Neural progenitor cell (in vitro differentiated cells): Measurements from ENCODE around the gene TPCN2. TPM values are rescaled to one million over a fixed set of nuclear protein-coding genes. Genes with fewer than 3 reads are reported as not detected.

Experiments
- DNase-seq: peaks from one replicate; pipeline ENCODE4 v3.0.0-alpha.2; 2016; ENCODE audit warnings: low spot score
- H2AFZ ChIP-seq: fragments of 200-600 bp; sonication (generic); replicated peaks from 2 replicates; pipeline ENCODE4 v1.6.1; 2016; ENCODE audit warnings: antibody characterized with exemption
- H3F3A ChIP-seq: fragments of 200-600 bp; sonication (generic); 2 replicates; pipeline ENCODE4 v1.6.1; 2016; ENCODE audit warnings: antibody characterized with exemption, low read depth
- H3K27ac ChIP-seq: fragments of 200-600 bp; sonication (generic); 2 replicates; pipeline ENCODE4 v1.5.1; 2016; ENCODE audit warnings: mild to moderate bottlenecking
- H3K27me3 ChIP-seq: fragments of 200-600 bp; sonication (generic); 2 replicates; pipeline ENCODE4 v1.6.1; 2016; ENCODE audit warnings: mild to moderate bottlenecking, moderate library complexity
- H3K36me3 ChIP-seq: fragments of 200-600 bp; sonication (generic); 2 replicates; pipeline ENCODE4 v1.5.1; 2016
- H3K4me1 ChIP-seq: fragments of 200-600 bp; sonication (generic); 2 replicates; pipeline ENCODE4 v1.6.1; 2016; ENCODE audit warnings: mixed run types
- H3K4me2 ChIP-seq: fragments of 200-600 bp; sonication (generic); 2 replicates; pipeline ENCODE4 v1.6.1; 2016
- H3K4me3 ChIP-seq: fragments of 200-600 bp; sonication (generic); 2 replicates; pipeline ENCODE4 v1.5.1; 2016
- H3K79me2 ChIP-seq: fragments of 200-600 bp; sonication (generic); 2 replicates; pipeline ENCODE4 v1.6.1; 2016; ENCODE audit warnings: low read depth
- H3K9ac ChIP-seq: fragments of 200-600 bp; sonication (generic); 2 replicates; pipeline ENCODE4 v1.6.1; 2016
- H3K9me3 ChIP-seq: fragments of 200-600 bp; sonication (generic); 2 replicates; pipeline ENCODE4 v1.5.1; 2016; ENCODE audit warnings: low read depth
- H4K20me1 ChIP-seq: fragments of 200-600 bp; sonication (generic); 2 replicates; pipeline ENCODE4 v1.6.1; 2016; ENCODE audit warnings: low read depth
- H3K27ac Mint-ChIP-seq: 3 replicates; pipeline ENCODE4 v1.8.0; 2021; ENCODE audit warnings: mixed read lengths
- H3K27me3 Mint-ChIP-seq: 2 replicates; pipeline ENCODE4 v1.8.0; 2022; ENCODE audit warnings: low read depth, mild to moderate bottlenecking, inconsistent platforms, moderate library complexity, mixed read lengths; ENCODE audit not compliant: insufficient read depth
- H3K36me3 Mint-ChIP-seq: 3 replicates; pipeline ENCODE4 v1.8.0; 2021; ENCODE audit warnings: mixed read lengths
- H3K4me1 Mint-ChIP-seq: 3 replicates; pipeline ENCODE4 v1.8.0; 2021; ENCODE audit warnings: mixed read lengths
- H3K4me3 Mint-ChIP-seq: 3 replicates; pipeline ENCODE4 v1.8.0; 2021; ENCODE audit warnings: mild to moderate bottlenecking, moderate library complexity, mixed read lengths
- H3K9me3 Mint-ChIP-seq: 3 replicates; pipeline ENCODE4 v1.8.0; 2020; ENCODE audit warnings: mixed read lengths
- EZH2 ChIP-seq: fragments of 200-600 bp; sonication (generic); IDR thresholded peaks from 2 replicates; pipeline ENCODE4 v1.6.1; 2017; ENCODE audit warnings: antibody characterized with exemption, mild to moderate bottlenecking, moderate library complexity
- EZH2phosphoT487 ChIP-seq: fragments of 200-600 bp; sonication (generic); IDR thresholded peaks from 2 replicates; pipeline ENCODE4 v1.6.1; 2017; ENCODE audit warnings: antibody characterized with exemption
- total RNA-seq: library from RNA; depleted of rRNA; stranded (reverse); fragments of >200 nt; gene quantifications from 2 replicates; pipeline ENCODE4 v1.2.3, GENCODE V29; 2015; ENCODE audit warnings: low replicate concordance
- TF ChIP-seq, protein P1 (sequence below): fragments of 200-600 bp; sonication (generic); IDR thresholded peaks from 2 replicates; pipeline ENCODE4 v1.5.1; 2017; ENCODE audit warnings: antibody characterized with exemption, mild to moderate bottlenecking

Gene TPCN2
- total RNA-seq, 1 donor from 2014 or later, result 7.2 TPM

DNA sequence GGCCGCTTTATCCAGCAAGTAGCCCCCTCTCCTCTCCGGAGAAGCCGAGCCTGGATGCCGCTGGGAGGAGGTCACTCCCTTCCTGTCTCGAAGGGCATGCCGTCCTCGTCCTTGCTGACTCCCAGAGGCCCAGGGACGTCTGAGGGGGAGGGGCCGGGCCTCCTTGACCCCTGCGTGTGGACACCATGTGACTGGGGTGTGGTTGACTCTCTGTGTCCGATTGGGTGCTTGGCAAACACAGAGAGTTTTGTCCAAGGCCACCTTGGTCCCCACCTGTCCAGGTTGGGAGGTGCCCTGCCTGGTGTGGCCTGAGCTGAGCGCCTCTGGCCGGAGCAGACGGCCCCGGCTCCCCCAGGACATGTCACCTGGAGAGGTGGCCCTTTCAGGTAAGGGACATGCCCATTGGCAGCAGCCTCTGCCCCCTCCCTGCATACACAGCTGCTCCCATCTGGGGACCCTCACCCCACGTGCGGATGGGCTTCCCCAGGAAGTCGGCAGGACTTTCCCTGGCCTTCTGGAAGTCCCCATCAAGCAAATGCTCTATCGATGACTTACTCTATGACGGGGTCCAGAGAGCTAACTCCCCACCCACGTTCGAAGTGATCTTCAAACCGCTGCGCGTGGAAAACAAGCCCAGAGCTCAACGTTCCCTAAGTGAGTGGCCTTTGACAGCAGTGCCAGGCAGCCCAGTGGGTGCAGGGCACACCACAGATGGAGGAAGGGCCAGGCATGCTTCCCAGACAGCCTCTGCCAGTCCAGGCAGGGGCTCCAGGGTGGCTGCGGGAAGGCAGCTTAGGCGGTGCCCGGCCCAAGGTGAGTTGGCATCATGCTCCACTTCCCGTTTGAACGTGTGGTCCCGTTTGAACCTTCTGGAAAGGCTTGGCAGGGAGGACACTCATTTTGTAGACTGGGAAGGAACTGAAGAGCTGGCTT lies 106.8 kb downstream of the TPCN2 start, which contains the start of gene SMIM38:
Gene SMIM38 (plus strand): TSS at position 634 of the 933 bp plus-strand sequence. CDS start 1,912 bp downstream, outside the sequence.
- Mint-ChIP-seq H3K4me1 (peaks cover 40% of the 10 kb centered on the region), H3K4me3 (peak within 1 kb of the TSS; percentile 28), H3K9me3 (peaks cover 10% of the 10 kb centered on the region), H3K27ac (peak within 1 kb of the TSS; percentile 82), H3K27me3 (peaks cover 3% of the 10 kb centered on the region), H3K36me3 (peaks cover 4% of the 10 kb centered on the region)
- Histone ChIP-seq H2AFZ (no peak within 1 kb of the TSS), H3K36me3 (no peaks in the 10 kb centered on the region), H3K4me2 (peak within 1 kb of the TSS; percentile 46), H3K27ac (no peak within 1 kb of the TSS), H3K4me3 (no peak within 1 kb of the TSS), H3K79me2 (no peaks in the 10 kb centered on the region), H3F3A (peaks cover 19% of the 10 kb centered on the region), H3K9me3 (no peaks in the 10 kb centered on the region), H3K27me3 (no peaks in the 10 kb centered on the region), H3K4me1 (peaks cover 45% of the 10 kb centered on the region), H3K9ac (no peak within 1 kb of the TSS), H4K20me1 (no peaks in the 10 kb centered on the region)
- no peak for DNase-seq
- TF ChIP-seq, protein P1, sequence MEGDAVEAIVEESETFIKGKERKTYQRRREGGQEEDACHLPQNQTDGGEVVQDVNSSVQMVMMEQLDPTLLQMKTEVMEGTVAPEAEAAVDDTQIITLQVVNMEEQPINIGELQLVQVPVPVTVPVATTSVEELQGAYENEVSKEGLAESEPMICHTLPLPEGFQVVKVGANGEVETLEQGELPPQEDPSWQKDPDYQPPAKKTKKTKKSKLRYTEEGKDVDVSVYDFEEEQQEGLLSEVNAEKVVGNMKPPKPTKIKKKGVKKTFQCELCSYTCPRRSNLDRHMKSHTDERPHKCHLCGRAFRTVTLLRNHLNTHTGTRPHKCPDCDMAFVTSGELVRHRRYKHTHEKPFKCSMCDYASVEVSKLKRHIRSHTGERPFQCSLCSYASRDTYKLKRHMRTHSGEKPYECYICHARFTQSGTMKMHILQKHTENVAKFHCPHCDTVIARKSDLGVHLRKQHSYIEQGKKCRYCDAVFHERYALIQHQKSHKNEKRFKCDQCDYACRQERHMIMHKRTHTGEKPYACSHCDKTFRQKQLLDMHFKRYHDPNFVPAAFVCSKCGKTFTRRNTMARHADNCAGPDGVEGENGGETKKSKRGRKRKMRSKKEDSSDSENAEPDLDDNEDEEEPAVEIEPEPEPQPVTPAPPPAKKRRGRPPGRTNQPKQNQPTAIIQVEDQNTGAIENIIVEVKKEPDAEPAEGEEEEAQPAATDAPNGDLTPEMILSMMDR, result no peak
- no peak for TF ChIP-seq EZH2
- TF ChIP-seq EZH2phosphoT487, result no peak

DNA sequence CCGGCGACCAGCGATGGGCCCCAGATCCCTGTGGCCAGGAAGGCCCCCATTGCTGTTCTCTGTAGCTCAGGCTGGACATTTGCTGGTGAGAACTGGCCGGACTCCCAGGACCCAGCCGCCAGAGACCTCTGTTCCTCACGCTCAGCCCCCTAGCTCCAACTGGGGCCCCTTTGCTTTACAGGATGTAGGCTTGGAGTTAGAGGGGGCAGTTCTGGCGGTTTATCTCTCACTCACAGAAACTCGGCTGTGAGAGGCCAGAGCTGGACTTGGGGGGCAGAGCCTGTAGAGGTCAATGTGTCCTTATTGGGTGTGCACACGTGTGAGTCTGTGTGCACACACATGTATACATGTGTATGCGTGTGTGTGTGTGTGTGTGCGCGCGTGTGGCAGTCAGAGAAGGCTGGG lies 107.5 kb downstream of the TPCN2 start:
- no peak overlapping the region for H2AFZ ChIP-seq
- no peaks in the 10 kb centered on the region for H3K79me2 ChIP-seq
- Mint-ChIP-seq H3K4me1 (peaks cover 36% of the 10 kb centered on the region), H3K36me3 (peaks cover 4% of the 10 kb centered on the region), H3K9me3 (peaks cover 7% of the 10 kb centered on the region), H3K27me3 (peaks cover 5% of the 10 kb centered on the region), H3K27ac (peak overlapping the region; percentile 39), H3K4me3 (peak overlapping the region; percentile 28)
- no peaks in the 10 kb centered on the region for H4K20me1 ChIP-seq
- H3F3A ChIP-seq, result peaks cover 19% of the 10 kb centered on the region
- peaks cover 43% of the 10 kb centered on the region for H3K4me1 ChIP-seq
- no peak for DNase-seq
- H3K9me3 ChIP-seq, result no peaks in the 10 kb centered on the region
- no peaks in the 10 kb centered on the region for H3K36me3 ChIP-seq
- H3K27me3 ChIP-seq, result no peaks in the 10 kb centered on the region
- H3K4me2 ChIP-seq, result peak overlapping the region; percentile 46
- H3K27ac ChIP-seq, result no peak overlapping the region
- no peak overlapping the region for H3K9ac ChIP-seq
- no peak for TF ChIP-seq EZH2phosphoT487
- no peak for TF ChIP-seq EZH2
- TF ChIP-seq, protein P1, result no peak
- no peak overlapping the region for H3K4me3 ChIP-seq

DNA sequence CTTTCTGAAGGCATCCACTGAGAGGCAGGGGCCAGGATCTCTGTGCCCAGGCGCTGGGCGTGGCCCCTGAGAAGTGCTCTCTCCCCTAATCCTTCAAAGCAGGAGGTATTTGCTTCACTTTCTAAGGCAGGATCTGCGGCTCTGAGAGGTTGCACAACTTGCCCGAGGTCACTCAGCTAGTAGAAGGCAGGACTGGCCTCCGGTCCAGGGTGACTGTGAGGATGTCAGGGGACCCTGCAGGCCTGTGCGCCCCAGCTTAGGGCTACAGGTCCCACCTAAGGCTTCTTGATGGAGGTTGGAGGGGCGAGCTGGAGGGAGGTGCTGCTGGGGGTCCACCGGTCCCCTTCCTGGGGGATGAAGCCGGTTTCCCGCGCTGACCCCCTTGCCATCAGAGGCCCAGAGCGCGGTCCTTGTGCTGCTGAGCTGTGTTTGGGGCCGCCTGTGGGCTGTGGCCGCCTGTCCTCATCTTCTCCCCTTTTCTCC lies 108.0 kb downstream of the TPCN2 start:
- Mint-ChIP-seq H3K36me3 (peaks cover 4% of the 10 kb centered on the region), H3K9me3 (peaks cover 7% of the 10 kb centered on the region), H3K4me1 (peaks cover 35% of the 10 kb centered on the region), H3K4me3 (peak overlapping the region; percentile 28), H3K27me3 (peaks cover 7% of the 10 kb centered on the region), H3K27ac (peak overlapping the region; percentile 57)
- peaks cover 16% of the 10 kb centered on the region for H3F3A ChIP-seq
- no peaks in the 10 kb centered on the region for H4K20me1 ChIP-seq
- H3K9ac ChIP-seq, result no peak overlapping the region
- no peaks in the 10 kb centered on the region for H3K27me3 ChIP-seq
- H2AFZ ChIP-seq, result no peak overlapping the region
- no peaks in the 10 kb centered on the region for H3K9me3 ChIP-seq
- no peaks in the 10 kb centered on the region for H3K79me2 ChIP-seq
- peaks cover 39% of the 10 kb centered on the region for H3K4me1 ChIP-seq
- TF ChIP-seq, protein P1, result no peak
- H3K36me3 ChIP-seq, result no peaks in the 10 kb centered on the region
- H3K27ac ChIP-seq, result peak overlapping the region; percentile 55
- H3K4me3 ChIP-seq, result no peak overlapping the region
- no peak for DNase-seq
- H3K4me2 ChIP-seq, result peak overlapping the region; percentile 46
